OCI-LY3 (cell line): ENCODE data around the gene RILPL1.

Experiments
- CTCF ChIP-seq: fragments of 200-600, 300-600 bp; sonication (generic); IDR thresholded peaks from 2 replicates; pipeline ENCODE4 v1.5.1; 2014; ENCODE audit warnings: antibody characterized with exemption, low read length, low read depth
- EZH2phosphoT487 ChIP-seq: fragments of 200-600 bp; shearing (Covaris generic); IDR thresholded peaks from 2 replicates; pipeline ENCODE4 v1.6.1; 2018; ENCODE audit warnings: antibody characterized with exemption, mixed run types, low read depth

DNA sequence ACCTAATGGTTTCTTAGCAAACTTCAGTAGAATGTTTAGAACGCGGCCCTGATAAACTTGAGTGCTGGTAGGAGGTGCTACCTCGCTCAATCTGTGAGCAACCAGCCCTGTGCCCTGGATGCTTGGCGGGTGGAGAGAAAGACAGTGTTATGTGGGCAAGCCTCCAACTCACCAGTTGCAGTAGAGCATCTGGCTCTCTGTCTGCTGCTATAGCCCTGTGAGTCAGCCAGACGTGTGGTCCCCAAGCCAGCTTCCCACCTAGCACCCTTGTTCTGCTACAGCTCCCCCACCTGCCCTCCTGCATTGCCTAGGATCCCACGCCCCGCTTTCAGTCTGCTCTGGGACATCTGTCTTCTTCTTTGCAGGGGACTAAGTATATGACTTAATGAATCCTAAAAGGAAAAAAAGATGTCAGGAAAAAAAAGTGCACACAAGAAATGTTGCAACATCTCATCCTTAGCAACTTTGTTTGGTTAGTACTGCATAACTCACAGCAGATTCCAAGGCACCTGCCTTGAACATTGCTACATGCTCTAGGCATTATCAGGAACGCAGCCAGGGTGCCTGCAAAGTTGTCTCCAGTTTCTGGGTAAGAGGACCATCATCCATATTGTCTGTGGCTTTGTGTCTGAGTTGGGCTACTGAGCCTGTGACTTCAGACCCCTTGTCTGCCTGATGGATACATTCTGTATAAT, 62.0 kb downstream of the RILPL1 start:
- no peak for TF ChIP-seq CTCF
- TF ChIP-seq EZH2phosphoT487, result no peak
